ENCODE results near the gene VMAC. TPM values are rescaled to one million over a fixed set of nuclear protein-coding genes. Genes with fewer than 3 reads are reported as not detected.

VMAC gene
- total RNA-seq, 1 donor from 2014 or later: 8.1 TPM

DNA sequence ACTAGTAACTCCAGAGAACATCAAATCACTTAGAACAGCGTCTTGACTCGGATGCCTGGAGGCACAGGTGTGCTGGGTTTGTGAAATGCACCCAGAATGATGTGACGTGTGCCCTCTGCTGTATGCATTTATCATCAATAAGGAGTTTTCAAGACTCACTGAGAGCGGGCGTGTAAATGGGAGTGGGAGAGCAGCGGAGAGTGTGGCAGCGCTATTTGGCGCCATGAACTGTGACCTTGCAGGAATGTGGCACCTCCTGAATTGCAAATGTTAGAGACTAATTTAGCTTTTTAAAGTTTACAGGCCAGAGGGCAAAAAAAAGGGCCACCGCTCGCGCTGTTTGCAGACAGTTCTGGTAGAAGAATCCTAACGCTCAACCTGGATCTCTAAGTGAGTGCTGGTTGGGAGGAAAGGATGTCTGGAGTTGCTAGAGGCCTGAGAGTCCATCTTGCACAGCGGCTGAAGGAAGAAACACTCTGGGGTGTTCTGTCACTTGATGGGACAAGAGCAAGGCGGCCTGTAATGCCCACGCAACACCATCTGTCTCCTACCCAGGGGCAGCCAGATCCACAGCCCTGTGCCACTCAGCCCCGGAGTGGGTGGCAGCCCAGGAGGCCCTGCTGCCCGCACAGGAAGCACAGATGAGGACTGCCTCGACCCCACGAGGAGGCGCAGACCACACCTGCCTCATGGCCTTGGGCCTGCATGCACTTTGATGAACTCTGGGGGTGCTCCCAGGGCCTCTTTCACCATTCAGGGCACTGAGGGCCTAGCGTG, 53.6 kb downstream of the VMAC start:
- H3K27ac ChIP-seq: no peak overlapping the region
- ATAC-seq: no peak
- DNase-seq: no peak
- no peaks in the 10 kb centered on the region for H3K36me3 ChIP-seq
- no peak overlapping the region for H3K4me3 ChIP-seq
- TF ChIP-seq, protein P1, sequence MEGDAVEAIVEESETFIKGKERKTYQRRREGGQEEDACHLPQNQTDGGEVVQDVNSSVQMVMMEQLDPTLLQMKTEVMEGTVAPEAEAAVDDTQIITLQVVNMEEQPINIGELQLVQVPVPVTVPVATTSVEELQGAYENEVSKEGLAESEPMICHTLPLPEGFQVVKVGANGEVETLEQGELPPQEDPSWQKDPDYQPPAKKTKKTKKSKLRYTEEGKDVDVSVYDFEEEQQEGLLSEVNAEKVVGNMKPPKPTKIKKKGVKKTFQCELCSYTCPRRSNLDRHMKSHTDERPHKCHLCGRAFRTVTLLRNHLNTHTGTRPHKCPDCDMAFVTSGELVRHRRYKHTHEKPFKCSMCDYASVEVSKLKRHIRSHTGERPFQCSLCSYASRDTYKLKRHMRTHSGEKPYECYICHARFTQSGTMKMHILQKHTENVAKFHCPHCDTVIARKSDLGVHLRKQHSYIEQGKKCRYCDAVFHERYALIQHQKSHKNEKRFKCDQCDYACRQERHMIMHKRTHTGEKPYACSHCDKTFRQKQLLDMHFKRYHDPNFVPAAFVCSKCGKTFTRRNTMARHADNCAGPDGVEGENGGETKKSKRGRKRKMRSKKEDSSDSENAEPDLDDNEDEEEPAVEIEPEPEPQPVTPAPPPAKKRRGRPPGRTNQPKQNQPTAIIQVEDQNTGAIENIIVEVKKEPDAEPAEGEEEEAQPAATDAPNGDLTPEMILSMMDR (IDR thresholded peaks at IDR 0.05): no peak
- intact Hi-C loops (cut with DNase I): no loop called here
- peaks cover 91% of the 10 kb centered on the region for H3K4me1 ChIP-seq
- H3K9me3 ChIP-seq: no peaks in the 10 kb centered on the region
- no peaks in the 10 kb centered on the region for H3K27me3 ChIP-seq (ENCODE audit: low read depth)

DNA sequence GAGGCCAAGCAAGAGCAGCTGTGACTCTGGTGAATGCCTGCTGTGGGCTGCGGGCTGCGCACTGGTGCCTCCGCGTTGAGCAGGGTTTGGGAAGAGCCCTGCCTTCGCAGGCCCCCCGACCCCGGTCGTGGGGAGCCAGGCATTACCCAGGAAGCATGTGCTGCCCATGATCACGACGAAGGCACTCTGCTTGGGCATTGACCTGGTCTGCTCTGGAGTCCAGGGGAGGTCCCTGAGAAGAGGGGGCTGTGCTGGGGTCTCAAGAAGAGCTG, 54.1 kb downstream of the VMAC start:
- ATAC-seq: no peak
- H3K9me3 ChIP-seq: no peaks in the 10 kb centered on the region
- peaks cover 91% of the 10 kb centered on the region for H3K4me1 ChIP-seq
- intact Hi-C loops (cut with DNase I): no loop called here
- no peak overlapping the region for H3K4me3 ChIP-seq
- DNase-seq: no peak
- TF ChIP-seq, protein P1 (IDR thresholded peaks at IDR 0.05): no peak
- no peaks in the 10 kb centered on the region for H3K36me3 ChIP-seq
- H3K27me3 ChIP-seq (ENCODE audit: low read depth): no peaks in the 10 kb centered on the region
- no peak overlapping the region for H3K27ac ChIP-seq

DNA sequence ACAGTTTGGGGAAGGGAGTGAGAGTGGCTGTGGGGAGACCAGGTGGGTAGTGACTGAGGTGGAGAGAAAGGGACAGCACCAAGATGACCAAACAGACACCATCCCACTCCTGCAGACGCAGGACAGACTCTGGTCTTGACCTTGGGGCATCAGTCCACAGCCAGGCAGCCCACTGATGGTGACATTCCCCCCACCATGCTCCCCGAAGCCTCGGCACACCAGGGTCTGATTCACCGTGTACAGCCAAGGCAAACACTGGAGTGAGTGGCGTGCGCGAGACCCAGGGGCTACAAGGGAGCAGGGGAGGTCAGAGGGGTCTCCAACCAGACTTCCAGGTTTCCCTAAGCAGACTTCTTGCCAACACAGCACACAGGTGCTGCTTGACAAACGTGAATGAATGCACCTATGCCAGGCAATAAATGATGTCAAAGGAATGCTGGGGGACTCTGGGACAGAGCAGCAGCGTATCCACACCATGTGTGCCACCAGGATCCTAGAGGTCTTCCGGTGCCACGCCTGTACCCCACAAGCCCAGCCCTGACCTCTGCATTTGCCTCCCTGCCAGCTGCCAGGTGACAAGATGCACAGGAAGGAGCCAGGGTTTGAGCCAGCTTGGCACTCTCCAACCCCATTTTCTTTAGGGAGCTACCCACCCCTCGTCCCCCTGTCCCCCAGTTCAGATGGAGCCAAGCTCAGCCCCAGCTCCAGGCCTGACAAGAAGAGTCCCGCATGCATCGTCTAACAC, 54.8 kb downstream of the VMAC start:
- Histone ChIP-seq H3K36me3 (no peaks in the 10 kb centered on the region), H3K4me1 (peaks cover 91% of the 10 kb centered on the region), H3K27me3 (ENCODE audit: low read depth) (no peaks in the 10 kb centered on the region), H3K27ac (peak overlapping the region; percentile 87), H3K9me3 (no peaks in the 10 kb centered on the region), H3K4me3 (no peak overlapping the region)
- ATAC-seq (no peak), DNase-seq (no peak)
- intact Hi-C loops (cut with DNase I): no loop called here
- TF ChIP-seq, protein P1 (IDR thresholded peaks at IDR 0.05): no peak

Other genes starting within 250 kb of the VMAC start
- 42.7 TPM for gene MICOS13, start 224.4 kb upstream of the VMAC start, total RNA-seq
- 8.6 TPM for gene HSD11B1L, start 223.8 kb upstream of the VMAC start, total RNA-seq
- 566 TPM for gene RPL36, start 214.6 kb upstream of the VMAC start, total RNA-seq
- 65.3 TPM for gene LONP1, start 184.7 kb upstream of the VMAC start, total RNA-seq
- 6.4 TPM for gene CATSPERD, start 184.2 kb upstream of the VMAC start, total RNA-seq
- 2.7 TPM for gene PRR22, start 120.1 kb upstream of the VMAC start, total RNA-seq
- gene DUS3L, start 113.7 kb upstream of the VMAC start, total RNA-seq: 24.3 TPM
- gene NRTN, start 99.8 kb upstream of the VMAC start, total RNA-seq: 2.7 TPM
- gene FUT6, start 65.2 kb upstream of the VMAC start, total RNA-seq: 1.1 TPM
- gene FUT3, start 53.4 kb upstream of the VMAC start, total RNA-seq: 11.3 TPM
- not detected for gene FUT5, start 34.3 kb upstream of the VMAC start, total RNA-seq
- 150 TPM for gene NDUFA11, start 1.1 kb upstream of the VMAC start, total RNA-seq
- gene CAPS, start 9.4 kb downstream of the VMAC start, total RNA-seq: 76.7 TPM
- gene RANBP3, start 73.3 kb downstream of the VMAC start, total RNA-seq: 70.8 TPM
- gene RFX2, start 205.6 kb downstream of the VMAC start, total RNA-seq: 20.9 TPM
- gene ACSBG2, start 230.8 kb downstream of the VMAC start, total RNA-seq: 0.30 TPM